Heart left ventricle (tissue), 16 donors: ENCODE results near the gene SYT3. TPM values are rescaled to one million over a fixed set of nuclear protein-coding genes. Genes with fewer than 3 reads are reported as not detected.

ENCODE experiments used
- ATAC-seq, 4 donors: fragments of 200-7000 bp; cut with Tn5 transposase; one replicate each; pipeline ENCODE4 v1.9.1; 2020 to 2022; ENCODE audit warnings: moderate library complexity in 4 of 4, mild to moderate bottlenecking in 3 of 4, moderate number of reproducible peaks in 1 of 4
- DNase-seq, 5 donors: peaks; one replicate each; pipeline ENCODE4 v3.0.0-alpha.2; 2020
- H3K27ac ChIP-seq, 12 donors: fragments of 200-600 bp; sonication (generic) in 4 of 12; one replicate each; pipeline versions ENCODE4 v1.5.0 to v1.8.0; 2016 to 2022; ENCODE audit warnings: mild to moderate bottlenecking in 2 of 12
- H3K27me3 ChIP-seq, 9 donors: fragments of 200-600 bp; sonication (generic) in 2 of 9; one replicate each; pipeline versions ENCODE4 v1.5.1 to v1.8.0; 2016 to 2022; ENCODE audit warnings: mild to moderate bottlenecking in 3 of 9
- H3K36me3 ChIP-seq, 9 donors: fragments of 200-600 bp; sonication (generic) in 2 of 9; one replicate each; pipeline versions ENCODE4 v1.5.0 to v1.8.0; 2018 to 2022; ENCODE audit warnings: mild to moderate bottlenecking in 2 of 9
- H3K4me1 ChIP-seq, 12 donors: fragments of 200-600 bp; sonication (generic) in 4 of 12; one replicate each; pipeline versions ENCODE4 v1.5.0 to v1.8.0; 2016 to 2022; ENCODE audit warnings: mild to moderate bottlenecking in 3 of 12
- H3K4me3 ChIP-seq, 12 donors: fragments of 200-600 bp; sonication (generic) in 4 of 12; one replicate each; pipeline versions ENCODE4 v1.5.0 to v1.8.0; 2017 to 2022; ENCODE audit warnings: mild to moderate bottlenecking in 9 of 12, moderate library complexity in 4 of 12
- H3K9me3 ChIP-seq, 12 donors: fragments of 200-600 bp; sonication (generic) in 4 of 12; one replicate each; pipeline versions ENCODE4 v1.5.0 to v1.8.0; 2016 to 2022; ENCODE audit warnings: mild to moderate bottlenecking in 1 of 12
- POLR2A ChIP-seq, 2 donors: fragments of 450-650 bp; IDR thresholded peaks; one replicate each; pipeline ENCODE4 v1.6.1; 2017; ENCODE audit warnings: antibody characterized with exemption in 2 of 2, mild to moderate bottlenecking in 2 of 2, moderate library complexity in 2 of 2
- WGBS, 4 donors: extraction: QIAGEN DNeasy Blood & Tissue Kit in 2 of 4; methylation state at CpG; one replicate each; pipeline versions ENCODE4 v1.1.5 to v1.1.7; 2013 to 2018; 5-methylcytosine and 5-hydroxymethylcytosine counted together
- intact Hi-C, 10 donors: fragments of 100-400 bp; cut with DNase I; formaldehyde crosslinking; loops; one replicate each; pipeline versions ENCODE4 v1.11.1 to v1.14.2; 2022
- polyA plus RNA-seq, 2 donors: library from polyadenylated mRNA; stranded (reverse); fragments of 200-250 nt; gene quantifications; one replicate each; pipeline ENCODE4 v1.2.3, GENCODE V29; 2013
- total RNA-seq, 9 donors: library from RNA; depleted of rRNA in 2 of 9; stranded (reverse); fragments of >200 nt in 2 of 9; fragmentation: NEBNext Ultra II Directional in 3 of 9; extraction: Animal tissue kit (Norgen Biotek cat#: 25700) in 3 of 9; gene quantifications; one replicate each; pipeline versions ENCODE4 v1.1.0 to v1.2.4, GENCODE V29; 2016 to 2023
- TF ChIP-seq, protein P1 (sequence below), 12 donors: fragments of 200-600 bp; sonication (generic) in 4 of 12; IDR thresholded peaks; one replicate each; pipeline versions ENCODE4 v1.5.0 to v1.8.0; 2018 to 2022; ENCODE audit warnings: antibody characterized with exemption in 12 of 12, mild to moderate bottlenecking in 5 of 12
- donor health status: ischemic (EF 13 %, LVEDD 7.1; RV severe dilation, severe dysfunction).
- donor health status: healthy with polysubstance abuse.
- donor health status: DM: no; HTN: yes; CAD: no.
- donor health status: DM: no; HTN: no; CAD: no.
- donor health status: ischemic (EF 25% LVEDD 6.9; RV normal size, moderate dysfunction).
- donor health status: ischemic (EF 25% LVEDD 5.7; RV mildly dilated, moderate dysfunction).
- donor health status: healthy.
- donor health status: DM: yes; HTN: yes; CAD: no.
- donor health status: ischemic (EF 35%, LVEDD 5.7; RV mildly dilated, moderate dysfunction).
- donor health status: nonischemic (EF 11% LVEDD 7.7; RV severe dilation, severe dysfunction).
- donor health status: DM: yes; HTN: yes; CAD: no.
- donor health status: PGD.
- donor health status: ischemic (EF 29% LVEDD 5.4; RV normal size, mild dysfunction).
- donor health status: nonischemic (EF 23%, LVEDD 6.1; RV moderate dilation, normal function).

Gene SYT3
- total and polyA plus RNA-seq, 11 donors = 0.06 to 0.75 (median 0.20) TPM; not detected in 6

DNA sequence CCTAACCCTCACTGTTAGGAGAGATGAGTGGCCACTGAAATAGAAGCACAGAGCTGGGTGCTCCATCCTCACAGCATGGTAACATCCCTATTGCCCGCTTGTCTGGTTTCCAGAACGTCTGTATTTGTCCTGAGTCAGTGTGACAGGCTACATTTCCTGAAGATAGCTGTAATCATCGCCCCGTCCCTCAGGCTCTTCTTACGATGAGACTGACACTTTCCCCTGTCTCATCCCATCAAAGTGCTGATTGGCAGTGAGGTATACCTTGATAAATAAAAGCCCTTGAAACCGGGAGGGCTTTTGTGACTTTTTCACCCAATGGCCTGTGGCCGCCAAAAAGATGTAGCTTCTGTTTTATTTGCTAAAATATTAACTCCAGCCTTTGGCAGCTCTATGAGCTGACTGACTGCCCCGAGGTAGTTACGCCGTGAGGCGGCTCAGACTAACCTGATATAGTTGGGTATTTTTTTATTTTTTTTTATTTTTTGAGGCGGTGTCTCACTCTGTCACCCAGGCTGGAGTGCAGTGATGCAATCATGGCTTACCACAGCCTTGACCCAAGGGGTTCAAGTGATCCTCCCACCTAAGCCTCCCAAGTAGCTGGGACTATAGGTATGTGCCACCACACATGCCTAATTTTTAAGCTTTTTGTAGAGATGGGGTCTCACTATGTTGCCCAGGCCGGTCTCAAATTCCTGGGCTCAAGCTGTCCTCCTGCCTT is 65.8 kb downstream of the SYT3 start:
- 63 to 69% (median 67%) methylated on average over 13 of the region's 13 CpGs for WGBS, 4 donors

More for the DNA sequence above, 65.8 kb downstream of the SYT3 start:
- TF ChIP-seq, protein P1, sequence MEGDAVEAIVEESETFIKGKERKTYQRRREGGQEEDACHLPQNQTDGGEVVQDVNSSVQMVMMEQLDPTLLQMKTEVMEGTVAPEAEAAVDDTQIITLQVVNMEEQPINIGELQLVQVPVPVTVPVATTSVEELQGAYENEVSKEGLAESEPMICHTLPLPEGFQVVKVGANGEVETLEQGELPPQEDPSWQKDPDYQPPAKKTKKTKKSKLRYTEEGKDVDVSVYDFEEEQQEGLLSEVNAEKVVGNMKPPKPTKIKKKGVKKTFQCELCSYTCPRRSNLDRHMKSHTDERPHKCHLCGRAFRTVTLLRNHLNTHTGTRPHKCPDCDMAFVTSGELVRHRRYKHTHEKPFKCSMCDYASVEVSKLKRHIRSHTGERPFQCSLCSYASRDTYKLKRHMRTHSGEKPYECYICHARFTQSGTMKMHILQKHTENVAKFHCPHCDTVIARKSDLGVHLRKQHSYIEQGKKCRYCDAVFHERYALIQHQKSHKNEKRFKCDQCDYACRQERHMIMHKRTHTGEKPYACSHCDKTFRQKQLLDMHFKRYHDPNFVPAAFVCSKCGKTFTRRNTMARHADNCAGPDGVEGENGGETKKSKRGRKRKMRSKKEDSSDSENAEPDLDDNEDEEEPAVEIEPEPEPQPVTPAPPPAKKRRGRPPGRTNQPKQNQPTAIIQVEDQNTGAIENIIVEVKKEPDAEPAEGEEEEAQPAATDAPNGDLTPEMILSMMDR (IDR thresholded peaks at IDR 0.05) = no peak
- no peak for TF ChIP-seq POLR2A (IDR thresholded peaks at IDR 0.05)
- Histone ChIP-seq H3K4me3 (no peak overlapping the region), H3K36me3 (no peaks in the 10 kb centered on the region), H3K27ac (no peak overlapping the region), H3K9me3 (no peaks in the 10 kb centered on the region), H3K27me3 (peaks cover 1 to 39% (median 10%) of the 10 kb centered on the region in 9 donors), H3K4me1 (no peaks in the 10 kb centered on the region)
- intact Hi-C loops = no loop called here
- ATAC-seq = no peak
- no peak for DNase-seq

Other genes starting within 250 kb of the SYT3 start
- under 1 TPM in 2 of 9 donors, not detected in 7; 0.16 to 0.53 TPM for gene SPIB, start 220.9 kb downstream of the SYT3 start, total RNA-seq
- gene SPIB, start 220.9 kb downstream of the SYT3 start, polyA plus RNA-seq = under 1 TPM in 1 of 2 donors, not detected in 1; 0.10 TPM
- under 1 TPM in 3 of 9 donors, not detected in 6; 0.09 to 0.35 (median 0.28) TPM for gene MYBPC2, start 207.0 kb downstream of the SYT3 start, total RNA-seq
- gene MYBPC2, start 207.0 kb downstream of the SYT3 start, polyA plus RNA-seq = not detected
- gene EMC10, start 163.4 kb downstream of the SYT3 start, total RNA-seq = 100 to 1,000 TPM in 4 of 9 donors, 10 to 100 TPM in 5; 72.8 to 138 (median 91.1) TPM
- 100 to 1,000 TPM in 1 of 2 donors, 10 to 100 TPM in 1; 95.3 to 108 TPM for gene EMC10, start 163.4 kb downstream of the SYT3 start, polyA plus RNA-seq
- 1 to 10 TPM in 6 of 9 donors, under 1 TPM in 3; 0.51 to 6.4 (median 1.6) TPM for gene GARIN5A, start 163.0 kb downstream of the SYT3 start, total RNA-seq
- gene GARIN5A, start 163.0 kb downstream of the SYT3 start, polyA plus RNA-seq = 1 to 10 TPM; 1.1 to 3.0 TPM
- gene JOSD2, start 128.7 kb downstream of the SYT3 start, total RNA-seq = 10 to 100 TPM; 18.7 to 43.8 (median 29.5) TPM
- gene JOSD2, start 128.7 kb downstream of the SYT3 start, polyA plus RNA-seq = 10 to 100 TPM; 47.7 to 49.7 TPM
- gene ASPDH, start 126.0 kb downstream of the SYT3 start, total RNA-seq = not detected
- gene ASPDH, start 126.0 kb downstream of the SYT3 start, polyA plus RNA-seq = not detected
- gene LRRC4B, start 71.4 kb downstream of the SYT3 start, total RNA-seq = 1 to 10 TPM in 4 of 9 donors, under 1 TPM in 5; 0.35 to 2.4 (median 0.87) TPM
- 1 to 10 TPM in 1 of 2 donors, under 1 TPM in 1; 0.97 to 1.0 TPM for gene LRRC4B, start 71.4 kb downstream of the SYT3 start, polyA plus RNA-seq
- gene C19orf81, start 9.6 kb upstream of the SYT3 start, total RNA-seq = 1 to 10 TPM in 5 of 9 donors, under 1 TPM in 2, not detected in 2; 0.65 to 3.6 (median 1.7) TPM
- gene C19orf81, start 9.6 kb upstream of the SYT3 start, polyA plus RNA-seq = not detected
- 1 to 10 TPM in 1 of 9 donors, under 1 TPM in 7, not detected in 1; 0.28 to 2.1 (median 0.49) TPM for gene SHANK1, start 79.9 kb upstream of the SYT3 start, total RNA-seq
- gene SHANK1, start 79.9 kb upstream of the SYT3 start, polyA plus RNA-seq = under 1 TPM; 0.03 to 0.23 TPM
- gene CLEC11A, start 83.5 kb upstream of the SYT3 start, total RNA-seq = 10 to 100 TPM in 1 of 9 donors, 1 to 10 TPM in 8; 2.4 to 16.6 (median 4.2) TPM
- gene CLEC11A, start 83.5 kb upstream of the SYT3 start, polyA plus RNA-seq = 1 to 10 TPM; 2.4 to 7.2 TPM
- gene GPR32, start 130.6 kb upstream of the SYT3 start, total RNA-seq = not detected
- gene GPR32, start 130.6 kb upstream of the SYT3 start, polyA plus RNA-seq = not detected
- gene ACP4, start 150.5 kb upstream of the SYT3 start, total RNA-seq = not detected
- not detected for gene ACP4, start 150.5 kb upstream of the SYT3 start, polyA plus RNA-seq
- gene KLK1, start 183.9 kb upstream of the SYT3 start, total RNA-seq = 1 to 10 TPM in 1 of 9 donors, under 1 TPM in 3, not detected in 5; 0.53 to 1.4 (median 0.74) TPM
- under 1 TPM; 0.50 to 0.51 TPM for gene KLK1, start 183.9 kb upstream of the SYT3 start, polyA plus RNA-seq
- not detected for gene KLK15, start 193.7 kb upstream of the SYT3 start, total RNA-seq
- gene KLK15, start 193.7 kb upstream of the SYT3 start, polyA plus RNA-seq = not detected
- gene KLK3, start 215.0 kb upstream of the SYT3 start, total RNA-seq = not detected
- gene KLK3, start 215.0 kb upstream of the SYT3 start, polyA plus RNA-seq = not detected
- gene KLK2, start 233.6 kb upstream of the SYT3 start, total RNA-seq = not detected
- not detected for gene KLK2, start 233.6 kb upstream of the SYT3 start, polyA plus RNA-seq